Measurements from ENCODE around the gene MYPOP.
A peak's percentile ranks its signal among the peaks of the same experiment; 100 is the strongest.

The MYPOP gene

DNA sequence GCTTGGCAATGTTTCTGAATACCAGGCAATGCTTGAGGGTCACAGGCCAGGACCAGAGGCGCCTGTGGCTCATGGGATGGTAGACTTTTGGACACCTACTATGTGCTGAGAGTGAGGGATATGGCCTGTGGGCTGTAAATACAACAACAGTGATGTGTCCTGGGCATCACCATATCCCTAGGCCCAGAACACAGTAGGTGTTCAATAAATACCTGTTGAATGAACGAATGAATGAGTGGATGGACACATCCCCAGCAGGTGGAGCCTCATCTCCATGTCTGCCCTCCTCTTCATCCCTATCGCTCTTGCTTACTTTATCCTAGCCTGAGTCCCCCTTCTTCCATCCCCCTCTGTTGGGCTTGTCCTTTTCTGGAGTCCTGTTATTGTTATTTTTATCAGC lies 28.6 kb upstream of the MYPOP start:
- TF ChIP-seq, protein P1, sequence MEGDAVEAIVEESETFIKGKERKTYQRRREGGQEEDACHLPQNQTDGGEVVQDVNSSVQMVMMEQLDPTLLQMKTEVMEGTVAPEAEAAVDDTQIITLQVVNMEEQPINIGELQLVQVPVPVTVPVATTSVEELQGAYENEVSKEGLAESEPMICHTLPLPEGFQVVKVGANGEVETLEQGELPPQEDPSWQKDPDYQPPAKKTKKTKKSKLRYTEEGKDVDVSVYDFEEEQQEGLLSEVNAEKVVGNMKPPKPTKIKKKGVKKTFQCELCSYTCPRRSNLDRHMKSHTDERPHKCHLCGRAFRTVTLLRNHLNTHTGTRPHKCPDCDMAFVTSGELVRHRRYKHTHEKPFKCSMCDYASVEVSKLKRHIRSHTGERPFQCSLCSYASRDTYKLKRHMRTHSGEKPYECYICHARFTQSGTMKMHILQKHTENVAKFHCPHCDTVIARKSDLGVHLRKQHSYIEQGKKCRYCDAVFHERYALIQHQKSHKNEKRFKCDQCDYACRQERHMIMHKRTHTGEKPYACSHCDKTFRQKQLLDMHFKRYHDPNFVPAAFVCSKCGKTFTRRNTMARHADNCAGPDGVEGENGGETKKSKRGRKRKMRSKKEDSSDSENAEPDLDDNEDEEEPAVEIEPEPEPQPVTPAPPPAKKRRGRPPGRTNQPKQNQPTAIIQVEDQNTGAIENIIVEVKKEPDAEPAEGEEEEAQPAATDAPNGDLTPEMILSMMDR (IDR thresholded peaks at IDR 0.05; ENCODE audit: insufficient read depth, low read length), result no peak
- TF ChIP-seq POLR2AphosphoS5 (IDR thresholded peaks at IDR 0.05; ENCODE audit: low read depth) (no peak), GABPA (IDR thresholded peaks at IDR 0.05; ENCODE audit: low read depth) (no peak)

DNA sequence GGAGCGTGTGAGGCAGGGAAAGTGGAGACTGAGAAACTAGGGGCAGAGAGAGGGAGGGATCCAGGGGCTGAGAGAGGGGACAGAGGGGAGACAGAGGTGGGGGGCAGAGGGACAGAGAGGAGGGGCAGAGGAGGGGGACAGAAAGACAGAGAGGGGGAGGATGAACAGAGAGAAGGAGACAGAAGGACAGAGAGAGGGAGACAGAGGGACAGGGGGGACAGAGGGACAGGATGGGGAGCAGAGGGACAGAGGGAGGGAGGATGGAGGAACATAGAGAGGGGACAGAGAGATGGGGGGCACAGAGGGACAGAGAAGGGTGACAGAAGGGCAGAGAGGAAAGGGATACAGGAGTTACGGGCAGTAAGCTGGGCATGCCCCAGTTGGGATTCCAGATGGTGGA lies 26.8 kb upstream of the MYPOP start:
- no peak overlapping the region for H3K27ac ChIP-seq (replicated peaks)
- no peak overlapping the region for H3K4me3 ChIP-seq (replicated peaks; ENCODE audit: insufficient read depth, low read length)
- no peaks in the 10 kb centered on the region for H3K27me3 ChIP-seq (ENCODE audit: insufficient read depth, poor library complexity, severe bottlenecking)
- TF ChIP-seq, protein P2, sequence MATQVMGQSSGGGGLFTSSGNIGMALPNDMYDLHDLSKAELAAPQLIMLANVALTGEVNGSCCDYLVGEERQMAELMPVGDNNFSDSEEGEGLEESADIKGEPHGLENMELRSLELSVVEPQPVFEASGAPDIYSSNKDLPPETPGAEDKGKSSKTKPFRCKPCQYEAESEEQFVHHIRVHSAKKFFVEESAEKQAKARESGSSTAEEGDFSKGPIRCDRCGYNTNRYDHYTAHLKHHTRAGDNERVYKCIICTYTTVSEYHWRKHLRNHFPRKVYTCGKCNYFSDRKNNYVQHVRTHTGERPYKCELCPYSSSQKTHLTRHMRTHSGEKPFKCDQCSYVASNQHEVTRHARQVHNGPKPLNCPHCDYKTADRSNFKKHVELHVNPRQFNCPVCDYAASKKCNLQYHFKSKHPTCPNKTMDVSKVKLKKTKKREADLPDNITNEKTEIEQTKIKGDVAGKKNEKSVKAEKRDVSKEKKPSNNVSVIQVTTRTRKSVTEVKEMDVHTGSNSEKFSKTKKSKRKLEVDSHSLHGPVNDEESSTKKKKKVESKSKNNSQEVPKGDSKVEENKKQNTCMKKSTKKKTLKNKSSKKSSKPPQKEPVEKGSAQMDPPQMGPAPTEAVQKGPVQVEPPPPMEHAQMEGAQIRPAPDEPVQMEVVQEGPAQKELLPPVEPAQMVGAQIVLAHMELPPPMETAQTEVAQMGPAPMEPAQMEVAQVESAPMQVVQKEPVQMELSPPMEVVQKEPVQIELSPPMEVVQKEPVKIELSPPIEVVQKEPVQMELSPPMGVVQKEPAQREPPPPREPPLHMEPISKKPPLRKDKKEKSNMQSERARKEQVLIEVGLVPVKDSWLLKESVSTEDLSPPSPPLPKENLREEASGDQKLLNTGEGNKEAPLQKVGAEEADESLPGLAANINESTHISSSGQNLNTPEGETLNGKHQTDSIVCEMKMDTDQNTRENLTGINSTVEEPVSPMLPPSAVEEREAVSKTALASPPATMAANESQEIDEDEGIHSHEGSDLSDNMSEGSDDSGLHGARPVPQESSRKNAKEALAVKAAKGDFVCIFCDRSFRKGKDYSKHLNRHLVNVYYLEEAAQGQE (IDR thresholded peaks at IDR 0.05; ENCODE audit: insufficient replicate concordance, low read depth), result no peak
- no peak for TF ChIP-seq POLR2AphosphoS5 (IDR thresholded peaks at IDR 0.05; ENCODE audit: low read depth)
- TF ChIP-seq, protein P1 (IDR thresholded peaks at IDR 0.05; ENCODE audit: insufficient read depth, low read length), result no peak
- DNase-seq (ENCODE audit: low read depth in 1 of 2, low spot score in 1 of 2), result no peak

More for the DNA sequence above, 28.6 kb upstream of the MYPOP start:
- Histone ChIP-seq H3K27me3 (ENCODE audit: insufficient read depth, poor library complexity, severe bottlenecking) (no peaks in the 10 kb centered on the region), H3K27ac (replicated peaks) (no peak overlapping the region), H3K4me3 (replicated peaks; ENCODE audit: insufficient read depth, low read length) (no peak overlapping the region)
- DNase-seq (ENCODE audit: low read depth in 1 of 2, low spot score in 1 of 2), result no peak

- H3K27me3 ChIP-seq (ENCODE audit: insufficient read depth, poor library complexity, severe bottlenecking), result no peaks in the 10 kb centered on the region
- 0 out of 2 replicates have a peak, but pooled peaks have one; percentile 21 for TF ChIP-seq POLR2AphosphoS5 (IDR thresholded peaks at IDR 0.05; ENCODE audit: low read depth)
- TF ChIP-seq, protein P1 (IDR thresholded peaks at IDR 0.05; ENCODE audit: insufficient read depth, low read length), result no peak
- H3K4me3 ChIP-seq (replicated peaks; ENCODE audit: insufficient read depth, low read length), result no peak overlapping the region
- H3K27ac ChIP-seq (replicated peaks), result no peak overlapping the region
- peak; percentile 71 to 91 for DNase-seq (ENCODE audit: low read depth in 1 of 2, low spot score in 1 of 2)
Observed at GRCh38 chr19:45927565-45928261, 25.3 kb upstream of the MYPOP start.

- DNase-seq (ENCODE audit: low read depth in 1 of 2, low spot score in 1 of 2), result no peak
- Histone ChIP-seq H3K27me3 (ENCODE audit: insufficient read depth, poor library complexity, severe bottlenecking) (no peaks in the 10 kb centered on the region), H3K4me3 (replicated peaks; ENCODE audit: insufficient read depth, low read length) (no peak overlapping the region), H3K27ac (replicated peaks) (no peak overlapping the region)
- TF ChIP-seq GABPA (IDR thresholded peaks at IDR 0.05; ENCODE audit: low read depth) (no peak), POLR2AphosphoS5 (IDR thresholded peaks at IDR 0.05; ENCODE audit: low read depth) (no peak), SPI1 (IDR thresholded peaks at IDR 0.05; ENCODE audit: borderline replicate concordance, low read depth) (no peak)
- TF ChIP-seq, protein P1 (IDR thresholded peaks at IDR 0.05; ENCODE audit: insufficient read depth, low read length), result no peak
- TF ChIP-seq, protein P2 (IDR thresholded peaks at IDR 0.05; ENCODE audit: insufficient replicate concordance, low read depth), result no peak
Observed at GRCh38 chr19:45924891-45925447, 22.6 kb upstream of the MYPOP start.
